Measurements from ENCODE around the gene SLIT1. TPM values are rescaled to one million over a fixed set of nuclear protein-coding genes. Genes with fewer than 3 reads are reported as not detected.

SLIT1 gene
- total and polyA plus RNA-seq, 7 donors = 0.04 to 0.30 (median 0.08) TPM

DNA sequence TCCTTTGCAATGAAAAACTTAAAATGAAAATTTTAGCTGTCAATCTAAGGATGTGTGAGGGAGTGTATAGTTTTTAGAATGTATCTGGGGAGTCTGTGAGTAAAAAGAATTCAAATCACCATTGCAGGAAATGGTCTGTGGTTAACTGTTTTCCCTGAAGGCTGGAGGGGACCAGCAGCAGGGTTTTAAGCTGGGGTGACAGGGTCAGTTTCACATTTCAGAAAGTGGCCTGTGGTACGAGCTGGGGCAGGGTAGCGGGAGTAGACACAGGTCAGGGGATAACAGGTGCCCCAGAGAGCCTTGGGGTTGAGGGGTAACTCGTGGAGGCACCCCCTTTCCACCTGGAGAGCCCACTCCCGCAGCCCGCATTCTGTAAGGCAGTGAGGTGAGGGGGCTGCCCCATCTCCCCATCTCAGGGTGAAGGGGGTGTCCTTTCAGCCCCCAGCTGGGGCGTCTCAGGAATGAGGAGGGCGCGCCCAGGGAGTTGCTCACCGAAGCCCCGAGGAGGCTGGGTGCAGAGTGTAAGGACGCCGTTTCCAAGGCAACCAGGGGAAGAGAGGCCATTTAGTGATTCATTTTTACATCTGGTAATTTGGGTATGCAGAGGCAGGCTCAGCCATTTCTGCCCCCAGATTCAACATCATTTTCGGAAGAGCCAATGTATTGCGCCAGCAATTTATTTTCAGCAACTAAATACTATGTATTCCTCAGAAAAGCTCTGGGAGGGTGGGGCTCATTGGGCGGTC is 168.9 kb downstream of the SLIT1 start:
- H3K4me1 ChIP-seq = peaks cover 27% of the 10 kb centered on the region
- no peak overlapping the region for H3K27ac ChIP-seq
- H3K9me3 ChIP-seq = no peaks in the 10 kb centered on the region
- WGBS, 3 donors = 82 to 87% (median 85%) methylated on average over 15 of the region's 15 CpGs
- no peak for ATAC-seq
- H3K4me3 ChIP-seq = no peak overlapping the region
- no peaks in the 10 kb centered on the region for H3K27me3 ChIP-seq (ENCODE audit: insufficient read depth in 3 of 3, low read length in 2 of 3)
- DNase-seq = no peak
- intact Hi-C loops (cut with DNase I) = loop anchor here in 1 of 2 donors (10.0 kb wide), 1 partner anchor 62 kb away; no protein-coding TSS in a partner anchor
- TF ChIP-seq, protein P1, sequence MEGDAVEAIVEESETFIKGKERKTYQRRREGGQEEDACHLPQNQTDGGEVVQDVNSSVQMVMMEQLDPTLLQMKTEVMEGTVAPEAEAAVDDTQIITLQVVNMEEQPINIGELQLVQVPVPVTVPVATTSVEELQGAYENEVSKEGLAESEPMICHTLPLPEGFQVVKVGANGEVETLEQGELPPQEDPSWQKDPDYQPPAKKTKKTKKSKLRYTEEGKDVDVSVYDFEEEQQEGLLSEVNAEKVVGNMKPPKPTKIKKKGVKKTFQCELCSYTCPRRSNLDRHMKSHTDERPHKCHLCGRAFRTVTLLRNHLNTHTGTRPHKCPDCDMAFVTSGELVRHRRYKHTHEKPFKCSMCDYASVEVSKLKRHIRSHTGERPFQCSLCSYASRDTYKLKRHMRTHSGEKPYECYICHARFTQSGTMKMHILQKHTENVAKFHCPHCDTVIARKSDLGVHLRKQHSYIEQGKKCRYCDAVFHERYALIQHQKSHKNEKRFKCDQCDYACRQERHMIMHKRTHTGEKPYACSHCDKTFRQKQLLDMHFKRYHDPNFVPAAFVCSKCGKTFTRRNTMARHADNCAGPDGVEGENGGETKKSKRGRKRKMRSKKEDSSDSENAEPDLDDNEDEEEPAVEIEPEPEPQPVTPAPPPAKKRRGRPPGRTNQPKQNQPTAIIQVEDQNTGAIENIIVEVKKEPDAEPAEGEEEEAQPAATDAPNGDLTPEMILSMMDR (IDR thresholded peaks at IDR 0.05) = no peak
- H3K36me3 ChIP-seq (ENCODE audit: insufficient read depth in 1 of 2, low read depth in 1 of 2) = no peaks in the 10 kb centered on the region

DNA sequence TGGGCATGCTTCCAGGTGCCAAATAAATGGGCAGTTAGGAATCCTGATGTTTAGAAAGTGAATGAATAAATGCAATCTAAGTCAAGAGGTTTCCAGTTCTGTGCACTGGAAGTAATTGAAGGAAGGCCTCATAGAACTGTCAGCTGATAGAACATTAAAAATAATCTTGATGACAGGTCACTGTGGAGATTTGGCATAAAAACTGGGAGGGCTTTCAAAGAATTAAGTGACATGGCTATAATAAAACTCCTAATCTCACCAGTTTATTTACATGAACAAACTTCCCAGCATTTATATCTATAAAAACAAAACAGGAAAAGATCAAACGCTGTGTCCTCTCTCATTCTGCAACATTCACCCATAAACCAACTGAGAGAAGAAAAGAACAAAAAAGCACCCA is 170.5 kb downstream of the SLIT1 start:
- 29 to 43% (median 33%) methylated on average over 1 of the region's 1 CpG for WGBS, 3 donors
- peak in 1 of 4 donors; percentile 71 for ATAC-seq

DNA sequence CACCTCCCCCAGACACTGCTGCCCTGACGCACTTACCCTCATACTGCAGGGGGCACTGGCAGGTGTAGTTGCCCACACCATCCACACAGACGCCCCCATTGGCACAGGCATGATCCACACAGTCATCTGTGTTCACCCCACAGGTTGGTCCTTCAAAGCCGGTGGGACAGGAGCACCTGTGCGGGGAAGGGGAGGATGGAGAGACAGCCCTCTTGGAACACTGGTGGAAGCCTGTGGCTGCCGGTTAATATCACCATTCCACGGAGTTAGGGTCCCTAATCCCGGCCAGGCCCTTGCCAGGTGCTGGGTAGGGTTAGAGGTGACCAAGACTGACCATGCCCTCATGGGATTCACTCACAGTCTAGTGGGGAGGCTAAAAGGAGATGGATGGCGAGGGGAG is 171.8 kb downstream of the SLIT1 start:
- Histone ChIP-seq H3K27me3 (ENCODE audit: insufficient read depth in 3 of 3, low read length in 2 of 3) (no peaks in the 10 kb centered on the region), H3K36me3 (ENCODE audit: insufficient read depth in 1 of 2, low read depth in 1 of 2) (no peaks in the 10 kb centered on the region), H3K27ac (no peak overlapping the region), H3K4me1 (peaks cover 6% of the 10 kb centered on the region), H3K9me3 (no peaks in the 10 kb centered on the region), H3K4me3 (no peak overlapping the region)
- DNase-seq (no peak), ATAC-seq (no peak)
- 84 to 93% (median 86%) methylated on average over 8 of the region's 8 CpGs for WGBS, 3 donors
- TF ChIP-seq, protein P1 (IDR thresholded peaks at IDR 0.05) = no peak
- intact Hi-C loops (cut with DNase I) = loop anchor here in 1 of 2 donors (10.0 kb wide), 1 partner anchor 59 kb away; no protein-coding TSS in a partner anchor

More for the DNA sequence above, 170.5 kb downstream of the SLIT1 start:
- intact Hi-C loops (cut with DNase I) = loop anchor here in 1 of 2 donors (10.0 kb wide), 1 partner anchor 60 kb away; no protein-coding TSS in a partner anchor
- Histone ChIP-seq H3K27ac (peak overlapping the region; percentile 68), H3K27me3 (ENCODE audit: insufficient read depth in 3 of 3, low read length in 2 of 3) (no peaks in the 10 kb centered on the region), H3K4me3 (no peak overlapping the region), H3K4me1 (peaks cover 15% of the 10 kb centered on the region), H3K36me3 (ENCODE audit: insufficient read depth in 1 of 2, low read depth in 1 of 2) (no peaks in the 10 kb centered on the region), H3K9me3 (no peaks in the 10 kb centered on the region)
- TF ChIP-seq, protein P1 (IDR thresholded peaks at IDR 0.05) = no peak
- no peak for DNase-seq

DNA sequence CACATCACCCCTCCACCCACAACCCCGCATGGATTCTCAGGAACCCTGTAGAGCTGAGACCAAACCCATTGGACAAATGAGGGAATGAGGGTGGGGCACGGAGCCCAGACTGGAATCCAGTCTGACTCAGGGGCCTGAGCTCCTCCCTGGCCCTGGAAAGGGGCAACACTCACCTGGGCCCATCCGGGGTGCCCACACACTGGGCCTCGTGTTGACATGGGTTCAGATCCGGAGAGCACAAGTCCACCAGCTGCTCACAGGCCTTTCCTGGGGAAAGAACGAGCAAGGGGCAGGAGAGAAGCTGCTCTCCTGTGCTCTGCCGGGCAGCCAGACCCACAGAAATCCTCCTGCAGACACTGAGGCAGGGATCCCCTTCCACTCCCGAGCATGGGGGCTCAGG is 172.2 kb downstream of the SLIT1 start:
- 87 to 94% (median 90%) methylated on average over 8 of the region's 8 CpGs for whole genome bisulfite sequencing, 3 donors
- ATAC-seq (peak in 1 of 4 donors; percentile 25), DNase-seq (no peak)
- intact Hi-C loops (cut with DNase I) = loop anchor here in 1 of 2 donors (10.0 kb wide), 1 partner anchor 59 kb away; no protein-coding TSS in a partner anchor
- Histone ChIP-seq H3K36me3 (ENCODE audit: insufficient read depth in 1 of 2, low read depth in 1 of 2) (no peaks in the 10 kb centered on the region), H3K27ac (no peak overlapping the region), H3K9me3 (no peaks in the 10 kb centered on the region), H3K4me1 (peaks cover 6% of the 10 kb centered on the region), H3K27me3 (ENCODE audit: insufficient read depth in 3 of 3, low read length in 2 of 3) (no peaks in the 10 kb centered on the region), H3K4me3 (no peak overlapping the region)
- TF ChIP-seq, protein P1 (IDR thresholded peaks at IDR 0.05) = no peak
